Testis (tissue), 3 donors: Measurements from ENCODE around the gene SNAPC5. TPM values are rescaled to one million over a fixed set of nuclear protein-coding genes. Genes with fewer than 3 reads are reported as not detected.
"Not testable (repeated sequence)": the region's sequence is repeated elsewhere in the genome, so short reads cannot be mapped to it uniquely, and the experiment has no call there.

ENCODE experiments used
- DNase-seq: peaks from one replicate; pipeline ENCODE4 v3.0.0-alpha.2; 2019
- H3K27ac ChIP-seq, 2 donors: fragments of 200-600 bp; sonication (generic); one replicate each; pipeline ENCODE4 v1.5.1; 2019
- H3K27me3 ChIP-seq: fragments of 200-600 bp; sonication (generic); one replicate; pipeline ENCODE4 v1.5.1; 2019
- H3K36me3 ChIP-seq: fragments of 200-600 bp; sonication (generic); one replicate; pipeline ENCODE4 v1.5.1; 2017; ENCODE audit warnings: low read depth; ENCODE audit errors: missing control alignments
- H3K4me1 ChIP-seq: fragments of 200-600 bp; sonication (generic); one replicate; pipeline ENCODE4 v1.5.1; 2019
- H3K4me3 ChIP-seq, 2 donors: fragments of 200-600 bp; sonication (generic); one replicate each; pipeline ENCODE4 v1.5.1; 2017 to 2019
- H3K9me3 ChIP-seq: fragments of 200-600 bp; sonication (generic); one replicate; pipeline ENCODE4 v1.5.1; 2017
- POLR2A ChIP-seq: fragments of 450-650 bp; IDR thresholded peaks from one replicate; pipeline ENCODE4 v1.6.1; 2017; ENCODE audit warnings: antibody characterized with exemption, mild to moderate bottlenecking, moderate library complexity
- WGBS, 2 donors: methylation state at CpG; one replicate each; pipeline ENCODE4 v1.1.5; 2018; 5-methylcytosine and 5-hydroxymethylcytosine counted together
- intact Hi-C: fragments of 100-400 bp; cut with DNase I; formaldehyde crosslinking; loops from one replicate; pipeline ENCODE4 v1.15.1; 2023; ENCODE audit warnings: low total_unique reads
- polyA plus RNA-seq: library from polyadenylated mRNA; stranded (reverse); fragments of 350-450 nt; fragmentation: Illumina TruSeq; extraction: RNeasy Lipid Tissue Mini Kit (QIAGEN cat#74804); gene quantifications from one replicate; pipeline ENCODE4 v1.2.3, GENCODE V29; 2014; ENCODE audit warnings: low read depth, low replicate concordance; ENCODE audit not compliant: insufficient read depth
- total RNA-seq, 2 donors: library from RNA; depleted of rRNA; stranded (reverse); fragments of >200 nt; gene quantifications; one replicate each; pipeline ENCODE4 v1.2.3, GENCODE V29; 2016
- TF ChIP-seq, protein P1 (sequence below), 3 experiments: fragments of 450-650 bp in 2 of 3; fragments of 200-600 bp in 1 of 3; sonication (generic) in 1 of 3; IDR thresholded peaks; one replicate each; pipeline ENCODE4 v1.5.1; 2016 to 2019; ENCODE audit warnings: antibody characterized with exemption in 3 of 3, mild to moderate bottlenecking in 2 of 3, moderate library complexity in 1 of 3

SNAPC5 gene
- total and polyA plus RNA-seq, 3 donors from 2014 or later, result 30.7 to 73.9 (median 45.4) TPM

- H3K36me3 ChIP-seq, result no peaks in the 10 kb centered on the region
- WGBS, 2 donors, result 81 to 84% methylated on average over 4 of the region's 4 CpGs
- H3K4me1 ChIP-seq, result no peaks in the 10 kb centered on the region
- H3K27ac ChIP-seq, result no peak overlapping the region
- H3K27me3 ChIP-seq, result no peaks in the 10 kb centered on the region
- TF ChIP-seq, protein P1, sequence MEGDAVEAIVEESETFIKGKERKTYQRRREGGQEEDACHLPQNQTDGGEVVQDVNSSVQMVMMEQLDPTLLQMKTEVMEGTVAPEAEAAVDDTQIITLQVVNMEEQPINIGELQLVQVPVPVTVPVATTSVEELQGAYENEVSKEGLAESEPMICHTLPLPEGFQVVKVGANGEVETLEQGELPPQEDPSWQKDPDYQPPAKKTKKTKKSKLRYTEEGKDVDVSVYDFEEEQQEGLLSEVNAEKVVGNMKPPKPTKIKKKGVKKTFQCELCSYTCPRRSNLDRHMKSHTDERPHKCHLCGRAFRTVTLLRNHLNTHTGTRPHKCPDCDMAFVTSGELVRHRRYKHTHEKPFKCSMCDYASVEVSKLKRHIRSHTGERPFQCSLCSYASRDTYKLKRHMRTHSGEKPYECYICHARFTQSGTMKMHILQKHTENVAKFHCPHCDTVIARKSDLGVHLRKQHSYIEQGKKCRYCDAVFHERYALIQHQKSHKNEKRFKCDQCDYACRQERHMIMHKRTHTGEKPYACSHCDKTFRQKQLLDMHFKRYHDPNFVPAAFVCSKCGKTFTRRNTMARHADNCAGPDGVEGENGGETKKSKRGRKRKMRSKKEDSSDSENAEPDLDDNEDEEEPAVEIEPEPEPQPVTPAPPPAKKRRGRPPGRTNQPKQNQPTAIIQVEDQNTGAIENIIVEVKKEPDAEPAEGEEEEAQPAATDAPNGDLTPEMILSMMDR (IDR thresholded peaks at IDR 0.05), result no peak
- no peak for TF ChIP-seq POLR2A
- H3K4me3 ChIP-seq, result no peak overlapping the region
- DNase-seq, result no peak
- intact Hi-C loops, result no loop called here
- no peaks in the 10 kb centered on the region for H3K9me3 ChIP-seq
These were observed 34.9 kb downstream of the SNAPC5 start for GRCh38 chr15:66462627-66463026.

DNA sequence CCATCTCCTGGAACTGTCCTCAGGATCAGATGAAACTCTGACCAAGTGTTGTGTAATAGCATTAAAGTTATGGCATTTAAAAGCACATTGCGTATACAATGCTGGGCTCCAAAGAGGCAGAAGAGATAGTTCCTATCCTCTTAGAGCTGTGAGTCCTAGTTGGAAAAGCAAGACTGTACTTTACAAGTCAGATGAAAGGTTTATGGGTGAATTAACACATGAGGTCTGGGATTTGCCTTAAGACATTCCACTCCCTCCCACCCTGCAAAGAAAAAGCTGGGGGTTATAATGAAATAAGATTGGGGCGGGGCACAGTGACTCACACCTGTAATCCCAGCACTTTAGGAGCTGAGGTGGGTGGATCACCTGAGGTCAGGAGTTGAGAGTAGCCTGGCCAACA lies 35.6 kb downstream of the SNAPC5 start:
- no peak for DNase-seq
- Histone ChIP-seq H3K4me1 (no peaks in the 10 kb centered on the region), H3K27me3 (no peaks in the 10 kb centered on the region), H3K36me3 (no peaks in the 10 kb centered on the region), H3K27ac (no peak overlapping the region), H3K9me3 (no peaks in the 10 kb centered on the region), H3K4me3 (no peak overlapping the region)
- 98 to 100% methylated on average over 2 of the region's 2 CpGs for WGBS, 2 donors
- TF ChIP-seq, protein P1 (IDR thresholded peaks at IDR 0.05), result no peak
- no peak for TF ChIP-seq POLR2A
- intact Hi-C loops, result no loop called here

GRCh38 chr15:66461294-66461693 lies 36.3 kb downstream of the SNAPC5 start:
- intact Hi-C loops, H3K9me3 ChIP-seq, H3K27ac ChIP-seq, H3K36me3 ChIP-seq, DNase-seq, H3K4me3 ChIP-seq, H3K4me1 ChIP-seq, H3K27me3 ChIP-seq: not testable (repeated sequence)
- WGBS, 2 donors, result 97 to 98% methylated on average over 6 of the region's 6 CpGs

GRCh38 chr15:66459818-66460615 lies 37.5 kb downstream of the SNAPC5 start:
- no peak for DNase-seq
- Histone ChIP-seq H3K36me3 (no peaks in the 10 kb centered on the region), H3K27me3 (no peaks in the 10 kb centered on the region), H3K27ac (no peak overlapping the region), H3K4me1 (no peaks in the 10 kb centered on the region), H3K4me3 (no peak overlapping the region), H3K9me3 (no peaks in the 10 kb centered on the region)
- WGBS, 2 donors, result 91 to 93% methylated on average over 3 of the region's 3 CpGs
- TF ChIP-seq POLR2A, result no peak
- TF ChIP-seq, protein P1 (IDR thresholded peaks at IDR 0.05), result no peak
- intact Hi-C loops, result no loop called here

- Histone ChIP-seq H3K36me3 (no peaks in the 10 kb centered on the region), H3K27me3 (no peaks in the 10 kb centered on the region), H3K4me1 (no peaks in the 10 kb centered on the region), H3K27ac (no peak overlapping the region), H3K4me3 (no peak overlapping the region), H3K9me3 (no peaks in the 10 kb centered on the region)
- no peak for TF ChIP-seq POLR2A
- TF ChIP-seq, protein P1 (IDR thresholded peaks at IDR 0.05), result no peak
- 79 to 98% methylated on average over 3 of the region's 3 CpGs for WGBS, 2 donors
- no peak for DNase-seq
- intact Hi-C loops, result no loop called here
These were observed 41.4 kb downstream of the SNAPC5 start for GRCh38 chr15:66456211-66456610.
